Spleen (tissue), 11 donors: Measurements from ENCODE around the gene DLG2. TPM values are rescaled to one million over a fixed set of nuclear protein-coding genes. Genes with fewer than 3 reads are reported as not detected.
"Not testable (repeated sequence)": the region's sequence is repeated elsewhere in the genome, so short reads cannot be mapped to it uniquely, and the experiment has no call there.

Experiments used
- DNase-seq: peaks from one replicate; pipeline ENCODE4 v3.0.0-alpha.2; 2020
- H3K27ac ChIP-seq, 8 donors: fragments of 200-600 bp; sonication (generic) in 7 of 8; 1 replicate in 4 of 8; 2 replicates in 4 of 8; pipeline versions ENCODE4 v1.5.0 to v1.8.0; 2016 to 2021; ENCODE audit warnings: inconsistent platforms in 4 of 8, mild to moderate bottlenecking in 4 of 8, moderate library complexity in 1 of 8
- H3K27me3 ChIP-seq, 7 donors: fragments of 200-600 bp; sonication (generic) in 6 of 7; replicated peaks in 1 of 7; 1 replicate in 4 of 7; 2 replicates in 3 of 7; pipeline versions ENCODE4 v1.5.0 to v1.8.0; 2016 to 2021; ENCODE audit warnings: inconsistent platforms in 3 of 7, mild to moderate bottlenecking in 1 of 7
- H3K36me3 ChIP-seq, 6 donors: fragments of 200-600 bp; sonication (generic) in 5 of 6; 1 replicate in 4 of 6; 2 replicates in 2 of 6; pipeline versions ENCODE4 v1.5.0 to v1.8.0; 2016 to 2021; ENCODE audit warnings: inconsistent platforms in 2 of 6
- H3K4me1 ChIP-seq, 6 donors: fragments of 200-600 bp; sonication (generic) in 5 of 6; 1 replicate in 3 of 6; 2 replicates in 3 of 6; pipeline versions ENCODE4 v1.5.0 to v1.8.0; 2016 to 2021; ENCODE audit warnings: inconsistent platforms in 3 of 6
- H3K4me3 ChIP-seq, 8 donors: fragments of 200-600 bp; sonication (generic) in 7 of 8; 1 replicate in 4 of 8; 2 replicates in 4 of 8; pipeline versions ENCODE4 v1.5.0 to v1.8.0; 2016 to 2021; ENCODE audit warnings: inconsistent platforms in 4 of 8, mild to moderate bottlenecking in 4 of 8, moderate library complexity in 2 of 8
- H3K9me3 ChIP-seq, 8 donors: fragments of 200-600 bp; sonication (generic) in 7 of 8; 1 replicate in 4 of 8; 2 replicates in 4 of 8; pipeline versions ENCODE4 v1.5.0 to v1.8.0; 2016 to 2021; ENCODE audit warnings: inconsistent platforms in 4 of 8
- CTCF ChIP-seq, 11 experiments: fragments of 200-600 bp in 7 of 11; fragments of 450-650 bp in 4 of 11; sonication (generic) in 4 of 11; IDR thresholded peaks in 8 of 11; conservative IDR thresholded peaks in 3 of 11; 1 replicate in 7 of 11; 2 replicates in 4 of 11; pipeline versions ENCODE4 v1.4.0 to v1.8.0; 2016 to 2021; ENCODE audit warnings: antibody characterized with exemption in 11 of 11, inconsistent platforms in 4 of 11, mild to moderate bottlenecking in 1 of 11
- POLR2A ChIP-seq, 3 donors: fragments of 450-650 bp; IDR thresholded peaks; one replicate each; pipeline ENCODE4 v1.5.1; 2017; ENCODE audit warnings: antibody characterized with exemption in 3 of 3, mild to moderate bottlenecking in 1 of 3
- POLR2AphosphoS5 ChIP-seq, 3 donors: sonication (generic); formaldehyde crosslinking; IDR thresholded peaks; one replicate each; pipeline ENCODE4 v1.5.1; 2017; ENCODE audit warnings: antibody characterized with exemption in 3 of 3
- WGBS, 5 donors: extraction: QIAGEN DNeasy Blood & Tissue Kit in 3 of 5; methylation state at CpG; one replicate each; pipeline versions ENCODE4 v1.1.5 to v1.1.7; 2013 to 2018; 5-methylcytosine and 5-hydroxymethylcytosine counted together
- intact Hi-C: fragments of 100-400 bp; cut with DNase I; formaldehyde crosslinking; loops from one replicate; pipeline ENCODE4 v1.15.0; 2023; ENCODE audit warnings: low total_unique reads
- polyA plus RNA-seq, 3 donors: library from polyadenylated mRNA; stranded (reverse); fragments of 200-250 nt; gene quantifications; one replicate each; pipeline ENCODE4 v1.2.1, GENCODE V29; 2013
- total RNA-seq, 7 donors: library from RNA; depleted of rRNA in 3 of 7; stranded (reverse); fragments of >200 nt in 3 of 7; fragmentation: NEBNext Ultra II Directional in 4 of 7; extraction: Animal tissue kit (Norgen Biotek cat#: 25700) in 4 of 7; gene quantifications; one replicate each; pipeline versions ENCODE4 v1.1.0 to v1.2.1, GENCODE V29; 2016 to 2021
- donor health status: healthy with polysubstance abuse.
- donor health status: DM: no; HTN: no; CAD: no; lungs with moderate emphysema.
- donor health status: DM: no; HTN: no; CAD: no.
- donor health status: Bipolar disorder and iron deficiency.
- donor health status: healthy.
- donor health status: DM: no; HTN: no; CAD: no.
- donor health status: DM: yes; HTN: yes; CAD: no.

Gene DLG2
- total and polyA plus RNA-seq, 10 donors, result 0.43 to 12.7 (median 7.9) TPM

- Histone ChIP-seq H3K36me3 (no peaks in the 10 kb centered on the region), H3K27me3 (no peaks in the 10 kb centered on the region), H3K4me1 (no peaks in the 10 kb centered on the region), H3K4me3 (no peak overlapping the region), H3K9me3 (peaks cover 0 to 12% (median 0%) of the 10 kb centered on the region in 8 donors), H3K27ac (no peak overlapping the region)
- intact Hi-C loops, result no loop called here
- WGBS, 5 donors, result 43 to 68% (median 52%) methylated on average over 1 of the region's 1 CpG
- no peak for DNase-seq
- TF ChIP-seq POLR2AphosphoS5 (IDR thresholded peaks at IDR 0.05), result no peak
- TF ChIP-seq CTCF (IDR thresholded peaks at IDR 0.05 in 8 of 11, conservative IDR thresholded peaks at IDR 0.05 in 3 of 11), result no peak
- no peak for TF ChIP-seq POLR2A (IDR thresholded peaks at IDR 0.05)
Observed at GRCh38 chr11:84310268-84310667, 1316.9 kb downstream of the DLG2 start.

DNA sequence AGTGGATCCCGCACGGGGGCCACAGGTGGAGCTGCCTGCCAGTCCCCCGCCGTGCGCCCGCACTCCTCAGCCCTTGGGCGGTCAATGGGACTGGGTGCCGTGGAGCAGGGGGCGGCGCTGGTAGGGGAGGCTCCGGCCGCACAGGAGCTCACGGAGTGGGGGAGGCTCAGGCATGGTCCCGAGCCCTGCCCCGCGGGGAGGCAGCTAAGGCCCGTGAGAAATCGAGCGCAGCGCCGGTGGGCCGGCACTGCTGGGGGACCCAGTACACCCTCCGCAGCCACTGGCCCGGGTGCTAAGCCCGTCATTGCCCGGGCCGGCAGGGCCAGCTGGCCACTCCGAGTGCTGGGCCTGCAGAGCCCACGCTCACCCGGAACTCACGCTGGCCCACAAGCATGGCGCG is 1318.7 kb downstream of the DLG2 start:
- WGBS, 5 donors, result 90 to 98% (median 95%) methylated on average over 4 to 33 of the region's 33 CpGs
- intact Hi-C loops, H3K27ac ChIP-seq, H3K4me3 ChIP-seq, H3K27me3 ChIP-seq, H3K36me3 ChIP-seq, H3K4me1 ChIP-seq: not testable (repeated sequence)
- peak; percentile 61 for DNase-seq
- peaks cover 0 to 12% (median 0%) of the 10 kb centered on the region in 8 donors for H3K9me3 ChIP-seq

- DNase-seq, result no peak
- no peak for TF ChIP-seq CTCF (IDR thresholded peaks at IDR 0.05 in 8 of 11, conservative IDR thresholded peaks at IDR 0.05 in 3 of 11)
- TF ChIP-seq POLR2A (IDR thresholded peaks at IDR 0.05), result no peak
- TF ChIP-seq POLR2AphosphoS5 (IDR thresholded peaks at IDR 0.05), result no peak
- Histone ChIP-seq H3K4me1 (no peaks in the 10 kb centered on the region), H3K27me3 (no peaks in the 10 kb centered on the region), H3K9me3 (peaks cover 0 to 9% (median 0%) of the 10 kb centered on the region in 8 donors), H3K4me3 (no peak overlapping the region), H3K36me3 (no peaks in the 10 kb centered on the region), H3K27ac (no peak overlapping the region)
- intact Hi-C loops, result no loop called here
- 70 to 83% (median 78%) methylated on average over 1 of the region's 1 CpG for WGBS, 5 donors
Observed at GRCh38 chr11:84300092-84300491, 1327.1 kb downstream of the DLG2 start.

- intact Hi-C loops, result no loop called here
- Histone ChIP-seq H3K4me3 (no peak overlapping the region), H3K36me3 (no peaks in the 10 kb centered on the region), H3K27me3 (no peaks in the 10 kb centered on the region), H3K9me3 (peaks cover 0 to 9% (median 0%) of the 10 kb centered on the region in 8 donors), H3K27ac (no peak overlapping the region), H3K4me1 (no peaks in the 10 kb centered on the region)
- DNase-seq, result no peak
- TF ChIP-seq POLR2AphosphoS5 (IDR thresholded peaks at IDR 0.05), result no peak
- TF ChIP-seq POLR2A (IDR thresholded peaks at IDR 0.05), result no peak
- TF ChIP-seq CTCF (IDR thresholded peaks at IDR 0.05 in 8 of 11, conservative IDR thresholded peaks at IDR 0.05 in 3 of 11), result no peak
- 89 to 99% (median 95%) methylated on average over 2 of the region's 2 CpGs for WGBS, 5 donors
Observed at GRCh38 chr11:84297570-84297969, 1329.6 kb downstream of the DLG2 start.

- H3K27ac ChIP-seq, result no peak overlapping the region
- DNase-seq, result no peak
- no peak overlapping the region for H3K4me3 ChIP-seq
- H3K4me1 ChIP-seq, result no peaks in the 10 kb centered on the region
- H3K36me3 ChIP-seq, result no peaks in the 10 kb centered on the region
- intact Hi-C loops, result no loop called here
- WGBS, 5 donors, result 72 to 81% (median 77%) methylated on average over 4 of the region's 4 CpGs
- no peaks in the 10 kb centered on the region for H3K9me3 ChIP-seq
- H3K27me3 ChIP-seq, result no peaks in the 10 kb centered on the region
- TF ChIP-seq POLR2A (IDR thresholded peaks at IDR 0.05), result no peak
- TF ChIP-seq CTCF (IDR thresholded peaks at IDR 0.05 in 8 of 11, conservative IDR thresholded peaks at IDR 0.05 in 3 of 11), result no peak
- no peak for TF ChIP-seq POLR2AphosphoS5 (IDR thresholded peaks at IDR 0.05)
Observed at GRCh38 chr11:84295815-84296214, 1331.3 kb downstream of the DLG2 start.
